GM18508 (cell line): ENCODE data around the gene CPT1B.

Experiments
- ATAC-seq: cut with Tn5 transposase; IDR thresholded peaks from one replicate; pipeline ENCODE4 v1.9.1; 2021; ENCODE audit warnings: moderate number of reproducible peaks; ENCODE audit not compliant: insufficient read depth, unreplicated experiment

The CPT1B gene

DNA sequence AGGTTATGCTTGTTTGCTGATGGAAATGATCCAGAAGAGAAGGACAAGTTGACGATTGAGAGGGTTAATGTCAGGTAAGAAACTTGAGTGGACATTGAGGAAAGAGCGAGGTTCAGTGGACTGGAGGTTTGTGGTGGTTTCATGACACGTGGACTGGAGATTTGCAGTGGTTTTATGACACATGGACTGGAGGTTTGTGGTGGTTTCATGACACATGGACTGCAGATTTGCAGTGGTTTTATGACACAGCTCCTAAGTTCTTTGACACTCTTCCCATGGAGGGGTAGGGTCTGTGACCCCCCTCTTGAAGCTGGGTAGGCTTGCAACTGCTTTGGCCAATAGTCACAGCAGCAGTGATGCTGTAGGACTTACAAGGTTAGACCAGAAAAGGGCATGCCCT lies 17.0 kb upstream of the CPT1B start:
- no peak for ATAC-seq

GRCh38 chr22:50587407-50587806 lies 9.2 kb upstream of the CPT1B start:
- ATAC-seq = no peak

DNA sequence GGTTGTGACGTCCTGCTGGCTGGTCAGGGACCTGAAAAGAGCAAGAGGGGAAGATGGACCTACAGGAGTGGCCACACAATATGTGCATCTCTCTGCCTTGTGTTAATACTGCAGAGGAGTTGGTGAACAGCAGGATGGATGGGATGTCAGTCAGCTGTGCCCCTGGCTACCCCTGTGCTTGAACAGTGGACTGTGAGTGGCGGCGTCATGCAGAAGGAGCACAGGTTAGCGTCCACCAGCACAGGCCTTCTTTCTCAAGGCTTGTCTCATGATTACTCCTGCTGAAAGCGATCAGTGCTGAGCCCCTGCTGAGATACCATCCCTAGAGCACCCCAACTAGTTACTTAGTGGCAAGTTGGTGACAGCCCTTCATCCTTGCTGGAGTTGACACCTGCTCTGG lies 8.2 kb upstream of the CPT1B start:
- ATAC-seq = no peak

- ATAC-seq = no peak
Measured at GRCh38 chr22:50585781-50586180, 7.6 kb upstream of the CPT1B start.

- ATAC-seq = no peak
Measured at GRCh38 chr22:50585238-50585637, 7.0 kb upstream of the CPT1B start.

DNA sequence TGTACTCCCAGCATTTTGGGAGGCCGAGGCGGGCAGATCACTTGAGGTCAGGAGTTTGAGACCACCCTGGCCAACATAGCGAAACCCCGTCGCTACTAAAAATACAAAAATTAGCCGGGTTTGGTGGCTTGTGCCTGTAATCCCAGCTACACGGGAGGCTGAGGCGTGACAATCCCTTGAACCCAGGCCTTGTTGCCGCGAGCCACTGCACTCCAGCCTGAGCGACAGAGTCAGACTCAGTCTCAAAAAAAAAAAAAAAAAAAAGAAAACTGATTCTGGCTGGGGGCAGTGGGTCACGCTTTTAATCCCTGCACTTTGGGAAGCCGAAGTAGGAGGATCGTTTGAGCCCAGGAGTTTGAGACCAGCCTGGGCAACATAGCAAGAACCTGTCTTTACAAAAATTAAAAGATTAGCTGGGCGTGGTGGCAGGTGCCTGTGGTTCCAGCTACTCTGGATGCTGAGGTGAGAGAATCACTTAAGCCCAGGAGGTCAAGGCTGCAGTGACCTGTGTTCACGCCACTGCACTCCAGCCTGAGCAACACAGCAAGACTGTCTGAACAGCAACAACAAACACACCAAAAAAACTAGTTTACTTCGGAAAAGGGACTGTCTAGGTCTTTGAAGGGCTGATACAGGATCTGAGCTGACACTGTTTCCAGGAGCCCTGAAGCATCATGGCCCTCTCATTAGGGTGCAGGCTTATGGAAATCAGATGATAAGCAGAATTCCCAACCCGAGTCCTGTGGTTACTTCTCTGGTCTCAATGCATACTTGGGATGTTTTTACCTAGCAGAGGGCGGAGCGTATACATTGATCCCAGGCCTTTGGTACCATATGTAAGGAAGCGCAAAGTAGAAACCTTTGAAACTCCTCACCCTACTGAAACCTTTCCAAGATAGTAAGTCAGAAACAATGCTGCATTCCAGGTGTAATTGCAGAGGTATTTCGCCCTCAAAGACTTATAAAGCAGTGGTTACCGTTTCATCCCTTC lies 6.2 kb upstream of the CPT1B start:
- no peak for ATAC-seq

- ATAC-seq = peak; percentile 11
Measured at GRCh38 chr22:50583294-50583861, 5.2 kb upstream of the CPT1B start.

GRCh38 chr22:50582493-50583293 lies 4.5 kb upstream of the CPT1B start, which contains the start of gene CHKB:
Gene CHKB, minus strand, starts transcription at chr22:50582849. Its CDS starts 68 bp downstream, at chr22:50582781.
- peak; percentile 80 for ATAC-seq

- no peak for ATAC-seq
Measured at GRCh38 chr22:50581950-50582492, 3.8 kb upstream of the CPT1B start.

GRCh38 chr22:50581031-50581949 lies 3.1 kb upstream of the CPT1B start:
- ATAC-seq = no peak

DNA sequence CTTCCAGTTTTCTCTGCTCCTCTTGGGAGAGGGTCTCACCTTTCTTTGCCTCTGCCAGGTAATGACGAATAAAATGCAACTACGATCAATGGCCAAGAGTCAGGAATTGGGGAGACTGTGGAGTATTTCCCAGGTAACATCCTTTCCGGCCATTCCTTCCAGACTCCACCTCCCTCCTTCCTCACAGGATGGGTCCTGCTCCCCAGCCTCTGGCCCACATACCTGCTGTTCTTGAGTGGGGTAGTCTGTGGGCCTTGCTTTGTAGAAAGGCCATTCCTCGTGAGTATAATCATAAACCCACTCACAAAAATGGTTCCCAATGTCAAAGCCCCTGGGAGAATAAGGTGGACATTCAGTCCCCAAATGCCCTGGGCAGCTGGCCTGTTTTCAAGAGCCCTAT lies 1.5 kb upstream of the CPT1B start:
- no peak for ATAC-seq

- no peak for ATAC-seq
Measured at GRCh38 chr22:50578776-50579310, 616 bp upstream of the CPT1B start.

DNA sequence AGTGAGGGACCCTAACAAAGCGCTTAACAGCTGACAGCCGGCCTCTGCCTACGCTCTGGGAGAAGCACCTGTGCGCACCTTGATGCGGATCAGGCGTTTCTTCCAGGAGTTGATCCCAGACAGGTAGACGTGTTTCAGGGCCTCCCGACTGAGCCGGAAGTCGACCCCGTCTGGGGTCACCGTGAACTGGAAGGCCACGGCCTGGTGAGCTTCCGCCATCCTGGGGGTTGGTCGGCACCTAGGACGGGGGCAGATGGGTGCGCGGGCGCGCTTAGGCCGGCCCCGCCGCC lies 585 bp downstream of the CPT1B start:
- no peak for ATAC-seq

DNA sequence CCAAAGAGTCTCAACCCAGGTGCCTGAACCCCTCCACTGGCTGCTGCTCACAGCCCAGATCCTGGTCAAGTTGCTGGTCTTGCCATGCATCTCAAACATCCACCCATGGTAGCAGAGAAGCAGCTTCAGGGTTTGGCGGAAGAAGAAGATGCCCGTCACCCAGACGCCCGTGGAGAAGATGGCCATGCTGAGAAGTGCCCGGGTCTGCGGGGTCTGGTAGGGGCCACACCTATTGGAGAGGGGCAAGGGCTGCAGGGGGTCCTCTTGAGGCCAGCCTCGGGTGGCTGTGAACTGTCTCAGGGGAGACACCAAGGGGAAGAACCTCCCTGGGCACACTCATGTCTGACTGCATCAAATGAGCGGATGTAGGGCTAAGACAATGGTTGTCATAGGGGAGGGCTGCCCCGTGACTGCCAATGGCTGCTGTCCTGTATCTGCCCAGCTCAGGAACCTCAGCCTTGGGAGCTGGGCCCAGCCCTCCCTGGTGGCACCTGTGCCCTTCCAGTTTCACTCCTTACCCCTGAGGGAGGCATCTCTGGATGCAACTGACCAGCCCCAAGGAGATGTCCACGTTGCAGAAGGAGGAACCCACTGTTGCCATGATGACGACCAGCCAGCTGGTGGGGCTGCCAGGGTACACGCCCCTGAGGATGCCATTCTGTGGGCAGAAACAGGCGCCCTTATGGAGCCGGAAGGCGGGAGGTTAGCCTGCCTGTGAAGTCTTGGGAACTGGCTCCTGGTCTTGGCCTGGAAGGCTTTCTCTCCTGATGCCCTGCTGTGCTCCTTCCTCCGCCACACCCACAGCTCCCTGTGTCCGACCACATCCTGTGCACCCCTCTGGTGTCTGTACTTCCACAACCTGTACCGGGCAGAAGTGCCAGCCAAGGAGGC lies 1.2 kb downstream of the CPT1B start:
- no peak for ATAC-seq

DNA sequence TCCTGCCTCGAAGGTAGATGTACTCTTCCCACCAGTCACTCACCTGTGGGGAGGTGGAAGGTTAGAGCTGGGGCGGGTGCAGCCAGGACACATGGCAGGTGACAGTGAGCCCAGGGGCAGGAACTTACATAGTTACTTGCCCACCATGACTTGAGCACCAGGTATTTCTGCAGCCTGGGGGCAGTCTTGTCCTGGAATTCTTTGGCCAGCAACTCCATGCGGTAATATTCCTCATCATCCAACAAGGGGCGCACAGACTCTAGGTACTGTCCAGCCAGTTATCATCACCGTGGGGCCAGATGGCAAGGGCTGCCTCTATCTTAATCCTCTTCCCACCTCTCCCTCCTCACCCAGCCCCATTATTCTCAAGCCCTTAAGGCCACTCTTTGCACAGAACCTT lies 2.2 kb downstream of the CPT1B start:
- ATAC-seq = no peak

DNA sequence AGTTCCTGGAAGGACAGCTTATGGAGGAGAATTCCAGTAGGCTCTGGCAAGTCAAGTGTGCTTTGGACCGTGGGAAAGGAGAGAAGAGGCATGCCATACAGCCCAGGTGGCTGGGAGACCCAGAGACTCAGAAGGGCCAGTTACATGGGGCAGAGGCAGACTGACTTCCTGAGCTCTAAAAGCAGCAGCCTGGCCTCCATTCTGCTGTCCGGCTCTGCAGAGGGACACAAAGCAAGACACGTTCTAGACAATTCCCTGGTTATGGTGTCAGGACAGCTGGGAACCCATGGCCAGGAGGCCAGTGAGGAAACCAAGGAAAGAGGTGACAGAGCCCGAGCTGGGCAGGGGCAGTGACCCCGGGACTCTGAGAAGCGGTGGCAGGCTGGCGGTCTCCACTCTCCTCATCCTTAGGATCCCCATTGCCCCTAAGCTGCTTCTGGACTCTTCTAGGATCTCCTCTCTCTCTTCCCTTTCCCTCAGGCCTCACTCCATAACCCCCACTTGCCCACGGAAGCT lies 2.7 kb downstream of the CPT1B start:
- ATAC-seq = no peak

GRCh38 chr22:50574383-50574755 lies 3.9 kb downstream of the CPT1B start:
- ATAC-seq = no peak
